Bronchial epithelial cell (primary cell): ENCODE results near the gene GPR61. TPM values are rescaled to one million over a fixed set of nuclear protein-coding genes. Genes with fewer than 3 reads are reported as not detected.

Experiments
- DNase-seq: peaks from one replicate; pipeline ENCODE4 v3.0.0-alpha.2; 2010; ENCODE audit warnings: low read depth
- FAIRE-seq: peaks from 2 replicates; lab custom pipeline; 2011; peaks lifted over from hg19 to GRCh38; lab: Jason Lieb, UNC
- H3K27me3 ChIP-seq: 2 replicates; pipeline ENCODE4 v1.5.1; 2011; ENCODE audit warnings: low read length; ENCODE audit not compliant: control insufficient read depth, insufficient read depth
- H3K36me3 ChIP-seq: 2 replicates; pipeline ENCODE4 v1.5.1; 2011; ENCODE audit warnings: low read length; ENCODE audit not compliant: control insufficient read depth, insufficient read depth
- H3K4me3 ChIP-seq: 2 replicates; pipeline ENCODE4 v1.5.1; 2011; ENCODE audit warnings: mild to moderate bottlenecking, low read depth, low read length, control low read depth
- total RNA-seq: library from RNA; depleted of rRNA; stranded (reverse); fragments of >200 nt; gene quantifications from 2 replicates; pipeline ENCODE4 v1.2.1, GENCODE V29; 2014
- TF ChIP-seq, protein P1 (sequence below): IDR thresholded peaks from 2 replicates; pipeline ENCODE4 v1.5.1; 2011; ENCODE audit warnings: mild to moderate bottlenecking, moderate library complexity, low read length, control low read depth, inconsistent platforms; ENCODE audit not compliant: insufficient read depth, severe bottlenecking

GPR61 gene
- total RNA-seq, 1 donor from 2014 or later, result not detected

DNA sequence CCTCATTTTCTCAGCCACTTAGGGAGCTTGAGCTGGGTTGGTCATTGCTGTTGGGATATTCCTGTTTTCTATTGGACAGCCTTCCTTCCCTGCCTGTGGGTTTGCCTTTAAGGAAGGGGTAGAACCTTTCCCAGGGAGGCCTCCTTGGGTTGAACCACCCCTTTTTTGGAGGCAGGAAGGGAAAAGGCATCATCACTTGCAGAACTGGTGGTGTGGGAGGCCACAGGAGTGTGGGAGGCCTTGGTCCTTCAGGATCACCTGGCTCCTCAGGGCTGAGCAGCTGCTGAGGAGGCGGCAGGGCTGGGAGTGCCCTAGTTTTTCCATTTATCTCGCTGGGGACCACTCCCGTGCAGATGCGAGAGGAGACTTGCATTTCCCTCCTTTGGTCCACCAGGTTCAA is 46.4 kb upstream of the GPR61 start:
- Histone ChIP-seq H3K36me3 (peaks cover 16% of the 10 kb centered on the region), H3K27me3 (no peaks in the 10 kb centered on the region), H3K4me3 (no peak overlapping the region)
- TF ChIP-seq, protein P1, sequence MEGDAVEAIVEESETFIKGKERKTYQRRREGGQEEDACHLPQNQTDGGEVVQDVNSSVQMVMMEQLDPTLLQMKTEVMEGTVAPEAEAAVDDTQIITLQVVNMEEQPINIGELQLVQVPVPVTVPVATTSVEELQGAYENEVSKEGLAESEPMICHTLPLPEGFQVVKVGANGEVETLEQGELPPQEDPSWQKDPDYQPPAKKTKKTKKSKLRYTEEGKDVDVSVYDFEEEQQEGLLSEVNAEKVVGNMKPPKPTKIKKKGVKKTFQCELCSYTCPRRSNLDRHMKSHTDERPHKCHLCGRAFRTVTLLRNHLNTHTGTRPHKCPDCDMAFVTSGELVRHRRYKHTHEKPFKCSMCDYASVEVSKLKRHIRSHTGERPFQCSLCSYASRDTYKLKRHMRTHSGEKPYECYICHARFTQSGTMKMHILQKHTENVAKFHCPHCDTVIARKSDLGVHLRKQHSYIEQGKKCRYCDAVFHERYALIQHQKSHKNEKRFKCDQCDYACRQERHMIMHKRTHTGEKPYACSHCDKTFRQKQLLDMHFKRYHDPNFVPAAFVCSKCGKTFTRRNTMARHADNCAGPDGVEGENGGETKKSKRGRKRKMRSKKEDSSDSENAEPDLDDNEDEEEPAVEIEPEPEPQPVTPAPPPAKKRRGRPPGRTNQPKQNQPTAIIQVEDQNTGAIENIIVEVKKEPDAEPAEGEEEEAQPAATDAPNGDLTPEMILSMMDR, result no peak
- DNase-seq (no peak), FAIRE-seq (no peak)

GRCh38 chr1:109493805-109494539 is 45.7 kb upstream of the GPR61 start, which contains the start of gene CYB561D1:
Gene CYB561D1 (plus strand): TSS chr1:109494094. CDS start chr1:109494140, 46 bp downstream.
- TF ChIP-seq, protein P1, result peak; percentile 98
- no peak for FAIRE-seq
- H3K36me3 ChIP-seq, result peaks cover 16% of the 10 kb centered on the region
- H3K4me3 ChIP-seq, result peak within 1 kb of the TSS; percentile 93
- peak; percentile 63 for DNase-seq
- no peaks in the 10 kb centered on the region for H3K27me3 ChIP-seq

- DNase-seq (no peak), FAIRE-seq (no peak)
- no peaks in the 10 kb centered on the region for H3K27me3 ChIP-seq
- TF ChIP-seq, protein P1, result no peak
- peaks cover 17% of the 10 kb centered on the region for H3K36me3 ChIP-seq
- H3K4me3 ChIP-seq, result no peak overlapping the region
Measured at GRCh38 chr1:109495738-109496137, 43.9 kb upstream of the GPR61 start.

GRCh38 chr1:109497449-109498160 is 42.1 kb upstream of the GPR61 start:
- TF ChIP-seq, protein P1, result no peak
- FAIRE-seq (no peak), DNase-seq (no peak)
- H3K36me3 ChIP-seq, result peaks cover 15% of the 10 kb centered on the region
- H3K4me3 ChIP-seq, result no peak overlapping the region
- no peaks in the 10 kb centered on the region for H3K27me3 ChIP-seq

DNA sequence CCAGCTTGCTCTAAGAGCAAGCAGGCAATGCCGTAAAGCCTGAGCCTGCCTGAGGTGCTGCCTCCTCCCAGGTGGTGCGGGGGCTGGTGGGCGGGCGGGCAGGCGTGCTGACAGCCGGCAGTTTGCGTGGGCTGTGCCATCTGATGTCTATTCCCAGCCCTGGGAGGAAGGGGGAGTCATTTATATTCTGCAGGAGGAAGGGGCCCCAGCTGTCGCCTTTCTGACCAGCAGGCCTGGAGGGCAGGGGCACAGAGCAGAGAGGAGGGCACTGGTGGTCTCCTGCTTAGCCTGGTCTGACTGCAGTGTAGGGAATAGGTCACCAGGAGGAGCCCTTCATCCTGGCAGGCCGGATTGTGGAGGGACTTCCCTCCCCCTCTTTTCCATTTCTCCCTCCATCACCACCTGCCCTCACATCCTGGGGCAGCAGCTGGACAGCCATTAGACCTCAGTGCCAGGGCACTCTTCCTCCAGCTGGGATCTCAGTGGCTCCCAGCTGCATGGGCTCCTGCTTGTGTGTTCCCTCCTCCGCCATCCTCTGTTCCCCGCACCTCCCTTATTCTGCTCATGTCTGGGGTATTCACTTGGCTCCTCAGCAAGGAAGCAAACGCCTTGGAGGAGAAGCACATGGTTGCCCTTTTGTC is 41.4 kb upstream of the GPR61 start:
- Histone ChIP-seq H3K27me3 (no peaks in the 10 kb centered on the region), H3K4me3 (no peak overlapping the region), H3K36me3 (peaks cover 15% of the 10 kb centered on the region)
- DNase-seq, result no peak
- no peak for FAIRE-seq
- TF ChIP-seq, protein P1, result peak; percentile 72
